NCI-H2227 treated with DMSO at 0.1 percent for 48 hours (cell line): ENCODE results near the gene CACNA2D3.
"Not testable (repeated sequence)": the region's sequence is repeated elsewhere in the genome, so short reads cannot be mapped to it uniquely, and the experiment has no call there.

ENCODE experiments used
- DNase-seq: peaks from one replicate; lab custom pipeline; 2025; lab: John Stamatoyannopoulos, UW

Gene CACNA2D3

GRCh38 chr3:55089211-55089610, 966.9 kb downstream of the CACNA2D3 start:
- DNase-seq, result no peak

- no peak for DNase-seq
Observed at GRCh38 chr3:55090291-55090690, 967.9 kb downstream of the CACNA2D3 start.

- no peak for DNase-seq
Observed at GRCh38 chr3:55090746-55091145, 968.4 kb downstream of the CACNA2D3 start.

GRCh38 chr3:55091381-55092225, 969.3 kb downstream of the CACNA2D3 start:
- DNase-seq, result no peak

GRCh38 chr3:55094676-55095075, 972.3 kb downstream of the CACNA2D3 start:
- no peak for DNase-seq

GRCh38 chr3:55097441-55097840, 975.1 kb downstream of the CACNA2D3 start:
- DNase-seq, result no peak

GRCh38 chr3:55105647-55106046, 983.3 kb downstream of the CACNA2D3 start:
- DNase-seq, result no peak

GRCh38 chr3:55107187-55107586, 984.8 kb downstream of the CACNA2D3 start:
- no peak for DNase-seq

GRCh38 chr3:55111906-55112305, 989.6 kb downstream of the CACNA2D3 start:
- not testable (repeated sequence) for DNase-seq

- DNase-seq, result no peak
Observed at GRCh38 chr3:55118451-55118850, 996.1 kb downstream of the CACNA2D3 start.

- no peak for DNase-seq
Observed at GRCh38 chr3:55119268-55119667, 996.9 kb downstream of the CACNA2D3 start.

- no peak for DNase-seq
Observed at GRCh38 chr3:55122312-55122711, 1000.0 kb downstream of the CACNA2D3 start.
